ENCODE measurements around the gene XYLT2.

DNA sequence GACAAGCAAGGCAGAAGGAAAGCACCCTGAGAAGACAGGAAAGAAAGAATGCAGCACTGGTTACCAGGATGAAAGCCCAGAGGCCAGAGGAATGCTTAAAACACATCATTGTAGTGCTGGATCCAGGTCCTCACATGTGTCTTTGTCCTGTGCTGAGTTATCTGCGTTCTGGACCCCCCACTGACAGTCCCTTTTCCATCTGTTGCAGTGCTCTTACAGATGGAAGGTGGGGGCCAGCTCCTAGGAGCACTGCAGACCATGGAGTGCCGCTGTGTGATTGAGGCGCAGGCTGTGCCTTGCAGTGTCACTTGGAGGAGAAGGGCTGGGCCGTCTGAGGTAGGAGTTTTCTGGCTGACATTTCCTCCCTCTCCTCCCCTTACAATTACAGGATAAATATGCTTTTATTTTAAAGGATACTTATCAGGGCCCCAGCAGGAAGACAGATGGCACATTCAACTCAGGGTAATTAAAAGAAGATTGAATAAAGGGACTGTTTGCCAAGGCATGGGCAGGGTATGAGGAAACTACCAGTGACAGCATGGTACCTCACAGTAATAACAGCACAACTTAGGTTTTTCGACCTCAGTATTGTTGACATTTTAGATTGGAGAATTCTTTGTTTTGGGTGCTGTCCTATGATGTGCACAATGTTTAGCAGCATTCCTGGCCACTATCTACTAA, 30.1 kb downstream of the XYLT2 start:
- TF ChIP-seq CTCF (IDR thresholded peaks at IDR 0.05) (no peak), EZH2 (IDR thresholded peaks at IDR 0.05) (no peak)
